HG02678 (cell line): ENCODE results near the gene PPP1R13L.

Experiments
- ATAC-seq: cut with Tn5 transposase; IDR thresholded peaks from one replicate; pipeline ENCODE4 v1.9.1; 2021; ENCODE audit warnings: mild to moderate bottlenecking, moderate library complexity; ENCODE audit not compliant: unreplicated experiment

PPP1R13L gene, protein sequence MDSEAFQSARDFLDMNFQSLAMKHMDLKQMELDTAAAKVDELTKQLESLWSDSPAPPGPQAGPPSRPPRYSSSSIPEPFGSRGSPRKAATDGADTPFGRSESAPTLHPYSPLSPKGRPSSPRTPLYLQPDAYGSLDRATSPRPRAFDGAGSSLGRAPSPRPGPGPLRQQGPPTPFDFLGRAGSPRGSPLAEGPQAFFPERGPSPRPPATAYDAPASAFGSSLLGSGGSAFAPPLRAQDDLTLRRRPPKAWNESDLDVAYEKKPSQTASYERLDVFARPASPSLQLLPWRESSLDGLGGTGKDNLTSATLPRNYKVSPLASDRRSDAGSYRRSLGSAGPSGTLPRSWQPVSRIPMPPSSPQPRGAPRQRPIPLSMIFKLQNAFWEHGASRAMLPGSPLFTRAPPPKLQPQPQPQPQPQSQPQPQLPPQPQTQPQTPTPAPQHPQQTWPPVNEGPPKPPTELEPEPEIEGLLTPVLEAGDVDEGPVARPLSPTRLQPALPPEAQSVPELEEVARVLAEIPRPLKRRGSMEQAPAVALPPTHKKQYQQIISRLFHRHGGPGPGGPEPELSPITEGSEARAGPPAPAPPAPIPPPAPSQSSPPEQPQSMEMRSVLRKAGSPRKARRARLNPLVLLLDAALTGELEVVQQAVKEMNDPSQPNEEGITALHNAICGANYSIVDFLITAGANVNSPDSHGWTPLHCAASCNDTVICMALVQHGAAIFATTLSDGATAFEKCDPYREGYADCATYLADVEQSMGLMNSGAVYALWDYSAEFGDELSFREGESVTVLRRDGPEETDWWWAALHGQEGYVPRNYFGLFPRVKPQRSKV

DNA sequence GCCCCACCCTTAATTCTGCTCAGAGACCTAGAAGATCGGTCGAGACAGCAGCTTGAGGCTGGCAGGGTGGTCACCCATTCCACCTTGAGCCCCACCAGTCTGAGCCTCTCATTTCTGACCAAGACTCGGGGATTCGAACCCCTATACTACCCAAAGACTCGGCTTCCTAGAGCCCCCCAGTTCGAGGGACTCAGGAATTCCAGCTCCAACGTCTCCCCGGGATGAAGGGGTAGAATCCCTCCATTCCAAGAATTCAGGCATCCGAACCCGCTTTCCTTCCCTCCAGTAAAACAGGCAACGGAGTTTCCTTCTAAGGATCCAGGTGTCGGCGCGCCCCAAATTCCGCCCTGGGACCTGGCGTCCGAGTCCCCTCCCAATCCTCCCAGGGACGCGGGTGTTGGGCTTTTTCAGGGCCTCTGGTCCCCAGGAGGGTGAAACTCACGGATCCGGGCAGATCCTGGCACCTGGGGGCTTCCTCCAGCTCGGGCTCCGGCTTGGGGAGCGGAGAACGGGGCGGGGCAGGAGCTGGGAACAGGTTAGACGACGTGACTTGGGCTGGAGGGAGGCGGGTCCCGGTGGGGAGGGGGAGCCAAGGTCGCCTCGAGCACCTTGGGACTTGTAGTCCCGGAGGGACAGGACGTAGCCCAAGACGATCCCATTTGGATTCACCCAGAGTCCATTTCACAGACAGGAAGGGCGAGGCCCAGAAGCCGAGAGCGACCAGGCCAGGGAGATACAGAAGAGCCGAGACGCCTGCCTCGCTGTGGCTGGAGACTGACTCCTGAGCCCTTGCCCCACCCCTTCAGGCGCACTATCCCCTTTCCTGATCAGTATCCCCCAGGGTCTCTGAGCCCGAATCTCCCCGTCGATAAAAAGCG, at the start of gene PPP1R13L:
Gene PPP1R13L, minus strand, starts transcription at position 513 of the 878 bp plus-strand sequence. CDS start 6,751 bp downstream, outside the sequence.
- no peak for ATAC-seq

DNA sequence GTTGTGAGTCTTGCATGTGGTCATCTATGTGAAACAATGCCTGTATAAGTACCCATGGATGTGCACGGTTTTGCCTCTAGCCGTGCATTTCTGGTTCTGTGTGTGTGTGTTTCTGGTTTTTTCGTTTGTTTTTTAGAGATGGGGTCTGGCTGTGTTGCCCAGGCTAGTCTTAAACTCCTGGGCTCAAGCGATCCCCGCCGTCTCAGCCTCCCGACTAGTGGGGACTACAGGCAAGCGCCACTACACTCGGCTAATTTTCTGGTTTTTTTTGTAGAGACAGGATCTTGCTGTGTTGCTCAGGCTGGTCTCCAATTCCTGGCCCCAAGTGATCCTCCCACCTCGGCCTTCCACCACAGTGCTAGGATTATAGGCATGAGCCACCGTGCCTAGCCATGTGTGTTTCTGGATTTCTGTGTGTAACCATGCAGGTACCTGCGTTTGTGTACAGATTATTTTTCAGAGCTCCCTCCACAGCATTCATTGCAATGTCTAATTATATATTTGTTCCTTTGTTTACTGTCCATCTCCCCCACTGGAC, 47.0 kb upstream of the PPP1R13L start:
- ATAC-seq = no peak

DNA sequence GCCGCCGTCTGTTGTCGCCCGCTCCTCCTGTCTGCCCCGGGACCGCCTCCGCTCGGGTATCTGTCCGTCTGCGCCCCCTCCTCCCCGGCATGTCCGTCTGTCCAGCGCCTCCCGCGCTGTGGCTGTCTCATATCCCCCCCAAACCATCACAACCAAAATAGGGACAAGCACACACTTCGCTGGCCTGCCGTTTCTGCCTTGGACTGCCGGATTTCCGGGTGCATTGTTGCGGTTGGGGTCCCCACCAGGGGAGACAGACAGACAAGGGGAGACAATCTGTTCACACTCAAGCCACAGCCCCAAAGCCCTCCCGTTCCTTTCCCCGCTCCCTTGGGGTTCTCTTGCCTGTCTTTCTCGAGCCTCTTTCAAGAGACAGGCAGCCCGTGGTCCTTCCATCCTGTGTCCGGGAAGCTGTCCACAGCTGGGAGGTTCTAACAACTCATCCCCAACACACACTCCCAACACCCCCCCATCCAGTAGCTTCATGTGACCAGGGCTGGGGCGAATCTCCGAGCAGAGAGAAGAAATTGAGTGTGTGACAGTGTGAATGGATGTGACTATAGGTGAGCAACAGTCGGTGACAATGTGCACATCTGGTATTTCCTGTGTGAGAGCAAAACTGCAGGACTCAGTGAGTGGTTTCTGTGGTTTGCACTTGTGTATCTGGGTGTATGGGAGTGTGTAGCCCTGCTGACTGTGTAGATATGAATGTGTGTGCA, 46.4 kb upstream of the PPP1R13L start:
- ATAC-seq = no peak

DNA sequence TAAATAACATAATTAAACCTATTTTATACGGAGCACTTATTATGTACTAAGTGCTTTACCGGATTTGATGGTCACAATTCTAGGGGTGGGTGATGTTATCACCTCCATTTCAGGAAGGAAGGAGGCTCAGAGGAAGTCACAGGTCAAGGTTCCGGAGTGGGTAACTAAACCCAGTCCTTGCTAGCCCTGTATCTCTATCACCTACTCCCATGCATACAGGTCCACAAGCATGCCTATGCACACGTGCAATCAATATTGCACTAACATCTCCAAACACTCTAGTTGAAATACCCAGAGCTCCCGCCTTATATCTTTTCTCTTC, 45.1 kb upstream of the PPP1R13L start:
- ATAC-seq = no peak

DNA sequence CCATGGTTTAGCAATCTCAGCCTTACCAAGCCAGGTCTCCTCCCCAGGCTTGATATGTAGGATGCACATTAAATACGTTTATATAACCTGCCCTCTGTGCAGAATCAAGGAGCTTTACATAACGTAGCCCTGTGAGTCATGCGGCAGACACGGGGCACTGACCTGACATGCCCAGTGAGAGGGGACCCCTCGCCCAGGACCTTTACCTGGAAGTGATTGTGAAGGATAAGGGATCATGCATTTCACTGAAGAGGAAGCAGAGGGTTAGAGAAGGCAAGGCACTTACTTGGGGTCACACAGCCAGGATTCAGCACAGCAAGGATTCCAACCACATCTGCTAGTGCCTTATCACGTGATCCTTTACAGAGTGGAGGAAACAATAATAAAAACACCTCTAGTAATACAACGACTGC, 44.0 kb upstream of the PPP1R13L start:
- no peak for ATAC-seq

DNA sequence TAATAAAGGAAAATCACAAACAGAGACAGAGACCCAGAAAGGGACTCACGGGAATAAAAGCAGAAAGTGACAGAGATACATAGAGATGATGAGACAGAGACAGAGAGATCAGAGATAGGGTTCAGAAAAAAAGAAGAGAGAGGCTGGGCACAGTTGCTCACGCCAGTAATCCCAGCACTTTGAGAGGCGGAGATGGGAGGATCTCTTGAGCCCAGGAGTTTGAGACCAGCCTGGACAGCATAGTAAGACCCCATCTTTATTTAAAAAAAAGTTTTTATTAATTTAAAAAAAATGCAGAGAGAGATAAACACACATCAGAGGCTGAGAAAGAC, 43.5 kb upstream of the PPP1R13L start:
- ATAC-seq = no peak

DNA sequence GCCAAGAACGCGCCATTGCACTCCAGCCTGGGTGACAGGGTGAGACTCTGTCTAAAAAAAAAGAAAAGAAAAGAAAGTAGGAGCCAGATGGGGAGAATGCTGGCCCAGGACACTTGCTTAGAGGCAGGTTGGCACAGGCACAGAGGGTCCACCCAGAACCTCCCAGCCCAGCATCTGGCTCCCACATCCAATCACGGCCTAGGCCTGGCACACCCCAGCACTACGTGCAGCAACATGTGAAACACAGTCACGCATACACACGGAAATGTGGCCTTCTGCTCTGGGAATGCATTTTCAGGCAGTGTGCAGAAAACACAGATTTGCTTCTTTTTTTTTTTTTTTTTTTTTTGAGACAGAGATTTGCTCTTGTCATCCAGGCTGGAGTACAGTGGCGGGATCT, 42.1 kb upstream of the PPP1R13L start:
- ATAC-seq = no peak

DNA sequence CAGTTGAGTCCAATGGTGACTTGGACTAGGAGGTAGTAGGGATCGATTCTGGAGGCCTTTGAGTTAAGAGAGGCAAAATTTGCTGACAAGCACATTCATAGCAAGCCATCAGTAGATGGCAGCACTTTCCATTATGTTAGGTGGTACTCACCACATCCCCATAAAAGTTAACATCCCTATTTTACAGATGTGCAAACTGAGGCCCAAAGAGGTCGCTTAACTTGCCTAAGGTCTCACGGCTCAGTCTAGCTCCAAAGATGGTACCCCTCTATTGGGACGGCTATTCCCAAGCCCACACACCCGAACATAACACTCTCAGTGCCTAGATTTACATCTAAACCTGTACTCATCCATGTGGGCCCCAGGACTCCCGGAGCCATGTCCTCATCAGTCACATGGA, 41.4 kb upstream of the PPP1R13L start:
- ATAC-seq = no peak

DNA sequence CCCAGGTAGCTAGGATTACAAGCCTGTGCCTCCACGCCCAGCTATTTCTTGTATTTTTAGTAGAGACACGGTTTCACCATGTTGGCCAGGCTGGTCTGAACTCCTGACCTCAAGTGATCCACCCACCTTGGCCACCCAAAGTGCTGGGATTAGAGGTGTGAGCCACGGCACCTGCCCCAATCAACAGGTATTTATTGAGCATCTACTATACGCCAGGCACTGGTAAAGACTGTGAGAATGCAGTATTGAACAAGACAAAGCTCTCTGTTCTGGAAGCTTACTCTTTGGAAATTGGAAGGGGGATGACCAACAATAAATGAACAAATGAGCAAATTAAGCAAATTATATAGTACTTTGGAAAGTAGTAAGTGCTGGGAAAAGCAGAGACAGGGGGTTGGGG, 40.3 kb upstream of the PPP1R13L start:
- no peak for ATAC-seq

DNA sequence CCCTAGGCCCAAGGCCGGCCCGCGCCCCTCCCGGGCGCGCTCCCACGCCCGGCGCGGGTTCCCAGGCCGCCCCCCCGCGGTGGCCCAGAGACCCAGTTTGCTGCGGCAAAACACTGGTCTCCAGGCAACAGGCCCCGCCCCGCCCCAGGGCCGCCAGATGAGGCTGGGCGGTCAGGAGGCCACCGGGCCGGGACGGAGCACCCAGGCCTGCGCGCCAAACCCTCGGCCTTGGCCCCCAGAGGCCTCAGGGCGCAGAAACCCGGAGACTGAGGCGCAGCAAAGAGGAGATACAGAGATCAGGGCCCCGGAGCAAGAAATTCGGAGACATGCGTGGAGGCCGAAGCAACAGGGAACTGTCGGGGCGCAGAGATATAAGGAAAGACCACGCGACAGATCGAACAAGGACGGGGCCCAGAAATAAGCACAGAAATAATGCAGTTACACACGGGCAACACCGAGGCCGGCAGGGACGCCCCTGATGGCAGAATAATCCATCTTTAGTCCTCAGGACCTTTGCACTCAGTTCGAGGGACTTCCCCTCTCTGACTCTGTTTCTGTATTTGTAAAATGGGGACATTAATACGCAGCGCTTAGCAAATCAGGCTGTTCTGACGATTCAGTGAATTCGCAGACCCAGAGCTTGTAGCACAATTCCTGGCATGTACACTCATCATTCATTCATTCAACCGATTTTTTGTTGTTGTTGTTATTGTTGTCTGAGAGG, 39.6 kb upstream of the PPP1R13L start:
- ATAC-seq = peak; percentile 50

DNA sequence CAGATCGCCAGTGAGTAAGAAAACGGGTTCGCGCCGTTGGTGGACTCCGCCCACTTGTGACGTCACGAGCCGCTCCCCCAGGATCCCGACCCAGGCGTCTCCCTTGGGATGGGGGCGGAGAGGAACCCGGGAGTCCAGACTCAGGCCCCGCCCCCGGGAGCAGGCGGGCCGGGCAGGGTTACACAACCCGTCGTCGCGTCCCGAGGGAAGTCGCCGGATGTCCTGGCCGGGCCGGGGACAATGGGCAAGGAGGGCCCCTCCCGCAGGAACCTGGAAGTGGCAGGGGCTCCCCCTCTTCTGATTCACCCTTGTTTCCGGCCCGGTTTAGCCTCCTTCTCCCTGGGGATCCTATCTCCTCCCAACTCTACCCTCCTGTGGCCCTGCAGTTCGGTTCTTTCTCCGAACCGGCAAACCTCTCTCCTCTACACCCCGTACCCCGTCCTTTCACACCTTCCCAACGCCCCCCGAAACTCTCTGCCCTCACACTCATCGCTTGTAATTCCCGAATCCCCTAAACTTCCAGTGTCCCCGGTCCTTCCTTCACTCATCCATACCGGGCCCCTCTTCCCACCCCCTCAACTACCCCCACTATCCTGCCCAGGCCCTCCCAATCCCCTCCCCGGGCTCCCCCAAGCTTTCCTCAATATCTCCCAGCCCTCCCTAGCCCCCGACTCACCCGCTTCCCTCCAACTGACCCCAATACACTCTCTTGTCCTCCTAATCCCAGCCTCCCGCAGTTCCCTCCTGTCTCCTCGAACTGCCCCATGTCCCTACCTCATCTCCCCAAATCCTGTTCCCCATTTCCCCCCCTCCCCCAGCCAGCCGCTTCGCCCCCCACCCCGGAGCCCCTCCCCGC, 38.8 kb upstream of the PPP1R13L start:
- no peak for ATAC-seq

DNA sequence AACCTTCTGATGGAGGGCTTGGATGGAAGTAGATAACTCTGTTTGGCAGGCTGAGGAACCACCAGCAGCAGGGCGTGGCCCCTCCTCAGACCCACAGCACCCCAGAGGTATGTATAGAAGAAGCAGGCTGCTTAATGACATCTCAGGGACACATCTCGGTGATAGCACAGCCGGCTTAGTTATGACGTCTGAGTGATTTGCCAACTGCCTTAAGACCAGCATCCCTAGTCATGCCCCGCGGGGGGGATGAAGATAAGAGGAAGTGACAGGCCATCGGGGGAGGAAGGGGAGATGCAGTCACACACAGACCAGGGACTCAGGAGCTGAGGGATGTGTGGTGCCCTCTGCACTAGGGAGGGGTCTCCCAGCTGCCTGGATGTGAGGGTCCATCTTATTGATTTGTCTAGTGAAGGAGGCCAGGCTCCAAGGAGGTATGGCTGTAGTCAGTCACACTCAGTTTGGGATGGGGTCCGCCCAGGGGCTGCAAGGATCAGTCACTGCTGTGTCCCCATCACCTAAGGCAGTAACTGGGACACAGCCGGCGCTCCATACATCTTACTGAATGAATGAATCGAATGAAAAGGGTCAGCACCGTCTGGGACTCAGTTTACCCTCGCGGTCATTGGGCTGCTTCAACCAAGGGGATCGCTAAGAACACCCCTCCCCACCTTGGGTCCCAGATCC, 38.1 kb upstream of the PPP1R13L start:
- ATAC-seq = no peak

DNA sequence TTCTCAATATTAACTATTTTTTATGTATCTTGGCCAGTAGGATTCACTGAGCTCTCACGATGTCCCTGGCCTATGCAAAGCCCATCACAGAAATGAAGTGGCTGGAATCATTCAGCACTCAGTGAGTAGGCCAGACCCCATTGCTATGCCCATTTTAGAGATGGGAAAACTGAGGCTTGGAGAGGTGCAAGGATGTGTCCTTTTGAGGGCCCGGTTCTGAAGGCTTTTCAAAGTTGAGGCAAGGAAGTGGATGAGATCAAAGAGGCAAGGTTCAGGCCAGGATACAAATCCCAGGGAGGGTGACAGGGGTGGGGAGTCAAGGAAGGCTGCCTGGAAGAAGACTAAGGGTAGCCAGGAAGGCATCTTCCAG, 37.5 kb upstream of the PPP1R13L start:
- no peak for ATAC-seq

DNA sequence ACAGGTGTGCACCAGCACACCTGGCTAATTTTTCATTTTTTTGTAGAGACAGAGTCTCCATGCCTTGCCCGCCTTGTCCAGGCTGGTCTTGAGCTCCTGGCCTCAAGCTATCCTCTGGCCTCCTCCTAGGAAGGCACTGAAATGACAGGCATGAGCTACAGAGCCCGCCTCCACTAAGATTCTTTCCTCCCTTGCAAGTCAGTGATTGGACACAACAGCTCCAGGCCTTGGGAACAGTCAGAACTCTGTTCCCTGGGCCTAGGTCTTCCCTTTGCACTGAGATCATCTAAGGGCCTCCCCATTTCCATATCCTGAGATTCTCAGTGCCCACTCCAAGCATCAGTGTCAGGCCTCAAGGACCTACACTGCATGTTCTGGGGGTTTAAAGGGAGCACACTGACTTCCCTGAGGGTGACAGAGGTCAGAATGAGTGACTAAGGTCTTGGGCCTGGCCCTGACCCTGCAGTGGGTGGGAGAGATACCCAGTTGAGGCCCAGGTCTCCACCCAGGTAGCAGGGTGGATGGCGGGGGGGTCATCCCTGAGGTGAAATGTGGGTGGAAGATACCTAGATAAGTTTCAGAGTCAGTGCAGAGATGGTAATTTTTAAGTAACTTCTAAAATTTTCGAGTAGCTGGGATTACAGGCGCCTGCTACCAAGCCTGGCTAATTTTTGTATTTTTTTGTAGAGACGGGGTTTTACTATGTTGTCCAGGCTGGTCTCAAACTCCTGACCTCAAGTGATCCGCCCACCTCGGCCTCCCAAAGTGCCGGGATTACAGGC, 36.2 kb upstream of the PPP1R13L start:
- ATAC-seq = no peak

DNA sequence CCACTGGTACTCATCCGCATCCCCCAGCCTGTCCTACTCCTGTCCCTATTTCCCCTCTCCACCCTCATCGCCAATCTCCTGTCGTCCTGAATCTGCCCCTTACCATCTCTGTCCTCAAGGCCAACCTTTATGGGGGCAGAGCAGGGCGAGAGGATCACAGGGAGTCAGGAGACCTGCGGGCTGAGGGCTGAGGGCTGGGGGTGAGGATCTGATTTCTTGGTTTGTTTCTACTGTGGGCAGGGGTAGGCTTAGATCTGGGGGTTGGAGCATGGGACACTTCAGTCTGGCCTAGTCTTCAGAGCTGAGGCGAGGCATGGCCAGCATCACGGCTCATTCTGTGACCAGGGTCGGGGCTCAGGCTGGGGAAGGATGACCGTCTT, 35.4 kb upstream of the PPP1R13L start:
- no peak for ATAC-seq

DNA sequence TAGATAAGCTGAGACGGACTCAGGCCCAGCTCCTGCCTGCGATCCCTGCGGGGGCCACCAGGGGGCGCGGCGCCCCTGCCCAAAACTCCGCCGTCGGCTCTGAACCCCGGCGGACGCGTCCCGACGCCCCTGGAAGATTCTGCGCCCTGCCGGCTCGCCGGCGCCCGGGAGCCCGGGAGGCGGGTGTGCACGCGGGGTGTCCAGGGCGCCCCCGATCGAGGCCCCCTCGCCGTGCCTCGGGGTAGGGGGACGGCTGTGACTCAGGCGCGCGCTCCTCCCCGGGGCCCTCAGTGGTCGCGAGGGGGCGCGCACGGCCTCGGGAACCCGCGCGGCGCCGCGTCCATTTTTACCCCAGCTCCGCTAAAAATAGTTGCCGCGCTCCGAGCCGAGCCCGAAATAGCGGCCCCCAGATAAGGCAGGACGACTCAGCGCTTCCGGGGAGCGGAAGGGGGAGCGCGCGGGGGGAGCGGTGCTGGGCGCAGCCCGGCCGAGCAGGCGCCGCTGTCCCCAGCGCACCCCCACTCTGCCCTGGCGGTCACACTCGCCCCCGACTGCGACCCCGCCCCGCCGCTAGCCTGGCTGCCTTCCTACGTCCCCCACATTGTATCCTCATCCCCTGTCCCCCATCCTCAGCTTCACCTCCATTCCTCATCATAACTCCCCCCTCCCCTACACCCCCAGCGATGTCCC, 34.8 kb upstream of the PPP1R13L start:
- ATAC-seq = peak; percentile 67

DNA sequence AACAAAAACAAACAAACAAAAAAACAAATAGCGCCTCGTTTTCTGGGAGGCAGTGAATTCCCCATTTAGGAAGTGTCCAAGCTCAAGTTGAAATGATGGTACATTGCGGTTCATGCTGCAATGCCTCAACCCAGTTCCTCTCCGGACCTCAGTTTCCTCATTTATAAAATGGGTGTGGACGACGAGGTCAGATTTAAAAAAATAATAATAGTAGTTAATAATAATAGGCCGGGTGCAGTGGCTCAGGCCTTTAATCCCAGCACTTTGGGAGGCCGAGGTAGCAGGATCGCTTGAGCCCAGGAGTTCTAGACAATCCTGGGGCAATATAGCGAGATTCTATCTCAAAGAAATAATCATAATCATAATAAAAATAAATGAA, 34.3 kb upstream of the PPP1R13L start:
- no peak for ATAC-seq
